Measurements from ENCODE around the gene MRPL42. TPM values are rescaled to one million over a fixed set of nuclear protein-coding genes. Genes with fewer than 3 reads are reported as not detected.

The MRPL42 gene
- total RNA-seq, 1 experiment from 2014 or later = 108 TPM

- Histone ChIP-seq H4K5ac (ENCODE audit: insufficient read length, low read depth, low read length) (no peak overlapping the region), H3K4ac (ENCODE audit: low read depth, low read length) (no peak overlapping the region), H2BK5ac (ENCODE audit: insufficient read length, low read length) (no peak overlapping the region), H3K14ac (ENCODE audit: insufficient read depth, low read length) (no peak overlapping the region), H2AK5ac (ENCODE audit: insufficient read length, low read length) (no peak overlapping the region), H2BK12ac (ENCODE audit: insufficient read length, low read depth, low read length) (no peak overlapping the region), H3K56ac (ENCODE audit: insufficient read length, low read depth, low read length) (no peak overlapping the region), H3K4me2 (ENCODE audit: insufficient read depth, insufficient read length, low read length) (no peak overlapping the region), H3K27ac (ENCODE audit: insufficient read length, low read depth, low read length) (no peak overlapping the region), H4K8ac (replicated peaks; ENCODE audit: insufficient read length, low read depth, low read length) (no peak overlapping the region), H3K79me1 (ENCODE audit: insufficient read depth, low read depth, low read length, poor library complexity, severe bottlenecking) (no peaks in the 10 kb centered on the region), H2AFZ (ENCODE audit: low read length) (no peak overlapping the region), H3K4me1 (ENCODE audit: insufficient read depth, low read length) (no peaks in the 10 kb centered on the region), H3K23me2 (ENCODE audit: insufficient read length, low read depth, low read length, poor library complexity, severe bottlenecking) (no peaks in the 10 kb centered on the region), H3K9me3 (ENCODE audit: control insufficient read depth, low read depth, low read length) (no peaks in the 10 kb centered on the region), H2BK20ac (ENCODE audit: low read depth, low read length, poor library complexity, severe bottlenecking) (no peak overlapping the region), H4K91ac (ENCODE audit: insufficient read length, low read depth, low read length) (no peak overlapping the region), H2BK15ac (ENCODE audit: low read depth, low read length) (no peak overlapping the region), H3T11ph (ENCODE audit: low read length) (no peak overlapping the region), H2BK120ac (ENCODE audit: low read depth, low read length, poor library complexity, severe bottlenecking) (no peak overlapping the region), H3K27me3 (ENCODE audit: insufficient read depth, low read length) (no peaks in the 10 kb centered on the region), H3K9ac (ENCODE audit: extremely low read depth, insufficient read length, low read length) (no peak overlapping the region), H3K79me2 (ENCODE audit: insufficient read depth, low read length) (no peaks in the 10 kb centered on the region), H3K23ac (ENCODE audit: insufficient read length, low read depth, low read length) (no peak overlapping the region), H4K20me1 (ENCODE audit: control insufficient read depth, insufficient read depth, insufficient read length) (no peaks in the 10 kb centered on the region), H3K18ac (ENCODE audit: insufficient read length, low read depth, low read length) (no peak overlapping the region)
- Mint-ChIP-seq H3K9me3 (no peaks in the 10 kb centered on the region), H3K4me1 (no peaks in the 10 kb centered on the region), H3K36me3 (ENCODE audit: insufficient read depth in 1 of 3, low read depth in 3 of 3) (peaks cover 25 to 51% (median 49%) of the 10 kb centered on the region in 3 experiments; a peak in 6 of 7 replicates), H3K27me3 (ENCODE audit: low read depth) (no peaks in the 10 kb centered on the region), H3K27ac (peak overlapping the region in 1 of 3 experiments; percentile 62; a peak in 1 of 7 replicates), H3K4me3 (no peak overlapping the region)
- DNase-seq = no peak
- WGBS (ENCODE audit: extremely low coverage, insufficient read length, low lambda C conversion rate) = no CpG with 5 or more reads among the region's 5 CpGs
- no peak for TF ChIP-seq CTCF (conservative IDR thresholded peaks at IDR 0.05)
Observed at GRCh38 chr12:93482721-93483120, 15.4 kb downstream of the MRPL42 start.

All from H9 (cell line).